ENCODE results near the gene CYB5R3. TPM values are rescaled to one million over a fixed set of nuclear protein-coding genes. Genes with fewer than 3 reads are reported as not detected.
A peak's percentile ranks its signal among the peaks of the same experiment; 100 is the strongest.

The CYB5R3 gene
- polyA plus RNA-seq, 3 donors: 49.7 to 76.4 (median 54.0) TPM

GRCh38 chr22:42620084-42620483 lies 29.1 kb downstream of the CYB5R3 start:
- H3K9me3 ChIP-seq (replicated peaks in 1 of 2; ENCODE audit: control insufficient read depth in 1 of 2, insufficient read depth in 1 of 2, low read length in 2 of 2): no peaks in the 10 kb centered on the region
- Mint-ChIP-seq H3K27me3 (ENCODE audit: low read depth in 3 of 3) (peaks cover 0 to 3% (median 0%) of the 10 kb centered on the region in 3 donors), H3K36me3 (peaks cover 23 to 57% of the 10 kb centered on the region in 2 donors), H3K9me3 (peaks cover 0 to 2% (median 0%) of the 10 kb centered on the region in 7 donors), H3K27ac (peak overlapping the region in 2 of 7 donors; percentile 25 to 36), H3K4me3 (no peak overlapping the region), H3K4me1 (peaks cover 30% of the 10 kb centered on the region)
- H3K4me3 ChIP-seq (replicated peaks in 1 of 3; ENCODE audit: low read depth in 2 of 3, low read length in 3 of 3): no peak overlapping the region
- no peak overlapping the region for H3K9ac ChIP-seq (ENCODE audit: insufficient read depth, low read length, poor library complexity, severe bottlenecking)
- peaks cover 30 to 52% of the 10 kb centered on the region in 2 donors for H3K36me3 ChIP-seq (replicated peaks in 1 of 2; ENCODE audit: control insufficient read depth in 1 of 2, insufficient read depth in 2 of 2, low read length in 2 of 2)
- intact Hi-C loops (cut with micrococcal nuclease): no loop called here
- no peaks in the 10 kb centered on the region for H3K79me2 ChIP-seq (ENCODE audit: insufficient read depth, low read length)
- no peak overlapping the region for H3K27ac ChIP-seq (ENCODE audit: low read depth in 1 of 2, low read length in 2 of 2)
- DNase-seq: no peak
- no peak overlapping the region for H2AFZ ChIP-seq (ENCODE audit: insufficient read depth, low read depth, low read length, poor library complexity, severe bottlenecking)
- H3K4me1 ChIP-seq (ENCODE audit: control insufficient read depth in 1 of 2, insufficient read depth in 2 of 2, low read length in 2 of 2): peaks cover 22 to 32% of the 10 kb centered on the region in 2 donors
- no peaks in the 10 kb centered on the region for H4K20me1 ChIP-seq (ENCODE audit: insufficient read depth, low read length)
- 94% methylated on average over 2 of the region's 4 CpGs for WGBS (ENCODE audit: insufficient coverage)
- H3K4me2 ChIP-seq (replicated peaks; ENCODE audit: extremely low read depth, low read length, poor library complexity, severe bottlenecking): no peak overlapping the region
- no peaks in the 10 kb centered on the region for H3K27me3 ChIP-seq (ENCODE audit: control insufficient read depth in 2 of 2, insufficient read depth in 2 of 2, low read length in 2 of 2)
- TF ChIP-seq, protein P1, sequence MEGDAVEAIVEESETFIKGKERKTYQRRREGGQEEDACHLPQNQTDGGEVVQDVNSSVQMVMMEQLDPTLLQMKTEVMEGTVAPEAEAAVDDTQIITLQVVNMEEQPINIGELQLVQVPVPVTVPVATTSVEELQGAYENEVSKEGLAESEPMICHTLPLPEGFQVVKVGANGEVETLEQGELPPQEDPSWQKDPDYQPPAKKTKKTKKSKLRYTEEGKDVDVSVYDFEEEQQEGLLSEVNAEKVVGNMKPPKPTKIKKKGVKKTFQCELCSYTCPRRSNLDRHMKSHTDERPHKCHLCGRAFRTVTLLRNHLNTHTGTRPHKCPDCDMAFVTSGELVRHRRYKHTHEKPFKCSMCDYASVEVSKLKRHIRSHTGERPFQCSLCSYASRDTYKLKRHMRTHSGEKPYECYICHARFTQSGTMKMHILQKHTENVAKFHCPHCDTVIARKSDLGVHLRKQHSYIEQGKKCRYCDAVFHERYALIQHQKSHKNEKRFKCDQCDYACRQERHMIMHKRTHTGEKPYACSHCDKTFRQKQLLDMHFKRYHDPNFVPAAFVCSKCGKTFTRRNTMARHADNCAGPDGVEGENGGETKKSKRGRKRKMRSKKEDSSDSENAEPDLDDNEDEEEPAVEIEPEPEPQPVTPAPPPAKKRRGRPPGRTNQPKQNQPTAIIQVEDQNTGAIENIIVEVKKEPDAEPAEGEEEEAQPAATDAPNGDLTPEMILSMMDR (IDR thresholded peaks at IDR 0.05): no peak

- TF ChIP-seq, protein P1 (IDR thresholded peaks at IDR 0.05): no peak
- H3K4me3 Mint-ChIP-seq: no peak overlapping the region
- Histone ChIP-seq H3K36me3 (replicated peaks in 1 of 2; ENCODE audit: control insufficient read depth in 1 of 2, insufficient read depth in 2 of 2, low read length in 2 of 2) (peaks cover 26 to 45% of the 10 kb centered on the region in 2 donors), H3K9ac (ENCODE audit: insufficient read depth, low read length, poor library complexity, severe bottlenecking) (no peak overlapping the region), H3K27ac (ENCODE audit: low read depth in 1 of 2, low read length in 2 of 2) (no peak overlapping the region), H3K9me3 (replicated peaks in 1 of 2; ENCODE audit: control insufficient read depth in 1 of 2, insufficient read depth in 1 of 2, low read length in 2 of 2) (no peaks in the 10 kb centered on the region), H3K27me3 (ENCODE audit: control insufficient read depth in 2 of 2, insufficient read depth in 2 of 2, low read length in 2 of 2) (no peaks in the 10 kb centered on the region), H4K20me1 (ENCODE audit: insufficient read depth, low read length) (no peaks in the 10 kb centered on the region), H2AFZ (ENCODE audit: insufficient read depth, low read depth, low read length, poor library complexity, severe bottlenecking) (no peak overlapping the region), H3K4me1 (ENCODE audit: control insufficient read depth in 1 of 2, insufficient read depth in 2 of 2, low read length in 2 of 2) (peaks cover 22 to 32% of the 10 kb centered on the region in 2 donors), H3K4me3 (replicated peaks in 1 of 3; ENCODE audit: low read depth in 2 of 3, low read length in 3 of 3) (no peak overlapping the region), H3K79me2 (ENCODE audit: insufficient read depth, low read length) (peaks cover under 1% of the 10 kb centered on the region), H3K4me2 (replicated peaks; ENCODE audit: extremely low read depth, low read length, poor library complexity, severe bottlenecking) (no peak overlapping the region)
- H3K27ac Mint-ChIP-seq: no peak overlapping the region
- 95% methylated on average over 32 of the region's 35 CpGs for WGBS (ENCODE audit: insufficient coverage)
- H3K27me3 Mint-ChIP-seq (ENCODE audit: low read depth in 3 of 3): peaks cover 0 to 3% (median 3%) of the 10 kb centered on the region in 3 donors
- intact Hi-C loops (cut with micrococcal nuclease): loop anchor here in 1 of 2 donors (5.0 to 10.0 kb wide), 2 partner anchors 533 to 995 kb away; partner anchors contain the start of genes DESI1, TSPO and XRCC6
- H3K9me3 Mint-ChIP-seq: peaks cover 0 to 2% (median 0%) of the 10 kb centered on the region in 7 donors
- H3K4me1 Mint-ChIP-seq: peaks cover 30% of the 10 kb centered on the region
- DNase-seq: no peak
- H3K36me3 Mint-ChIP-seq: peaks cover 21 to 51% of the 10 kb centered on the region in 2 donors
Observed at GRCh38 chr22:42619261-42620063, 29.7 kb downstream of the CYB5R3 start.
